GM23338 (cell line): ENCODE measurements around the gene SND1.

ENCODE experiments used
- CTCF ChIP-seq, 2 experiments: fragments of 200-600 bp in 1 of 2; sonication (generic) in 1 of 2; conservative IDR thresholded peaks; 2 replicates each; pipeline versions ENCODE4 v1.5.1 to v1.6.1; 2016 to 2017; ENCODE audit warnings: antibody characterized with exemption in 2 of 2, low read depth in 2 of 2, mild to moderate bottlenecking in 2 of 2, moderate library complexity in 1 of 2
- ETS1 ChIP-seq: IDR thresholded peaks from 2 replicates; pipeline ENCODE4 v1.6.1; 2016; ENCODE audit warnings: antibody characterized with exemption
- POLR2AphosphoS5 ChIP-seq: IDR thresholded peaks from 2 replicates; pipeline ENCODE4 v1.6.1; 2016; ENCODE audit warnings: antibody characterized with exemption, low read depth
- ZNF114 ChIP-seq: fragments of 250-450 bp; sonication (Bioruptor Pico); IDR thresholded peaks from 2 replicates; pipeline ENCODE4 v1.5.0; 2020; ENCODE audit warnings: mild to moderate bottlenecking, moderate library complexity

GRCh38 chr7:127828843-127829500 is 177.0 kb downstream of the SND1 start:
- TF ChIP-seq CTCF (conservative IDR thresholded peaks at IDR 0.05; ENCODE audit: low read depth in 2 of 2) (no peak), POLR2AphosphoS5 (no peak), ETS1 (no peak), ZNF114 (CRISPR knock-in tag) (no peak)
